Osteocyte (in vitro differentiated cells): ENCODE data around the gene ZFYVE19. TPM values are rescaled to one million over a fixed set of nuclear protein-coding genes. Genes with fewer than 3 reads are reported as not detected.

ENCODE experiments used
- DNase-seq: peaks from one replicate; pipeline ENCODE4 v3.0.0; 2021; ENCODE audit warnings: mixed read lengths; ENCODE audit not compliant: unreplicated experiment; ENCODE audit errors: extremely low spot score
- H3K27ac Mint-ChIP-seq: one replicate; pipeline ENCODE4 v1.8.0; 2021; ENCODE audit warnings: mild to moderate bottlenecking, mixed read lengths; ENCODE audit not compliant: unreplicated experiment
- H3K27me3 Mint-ChIP-seq: one replicate; pipeline ENCODE4 v1.8.0; 2021; ENCODE audit warnings: mixed read lengths; ENCODE audit not compliant: unreplicated experiment
- H3K36me3 Mint-ChIP-seq: one replicate; pipeline ENCODE4 v1.8.0; 2021; ENCODE audit warnings: mixed read lengths; ENCODE audit not compliant: unreplicated experiment
- H3K4me1 Mint-ChIP-seq: one replicate; pipeline ENCODE4 v1.8.0; 2021; ENCODE audit warnings: mixed read lengths; ENCODE audit not compliant: unreplicated experiment
- H3K4me3 Mint-ChIP-seq: one replicate; pipeline ENCODE4 v1.8.0; 2021; ENCODE audit warnings: mild to moderate bottlenecking, moderate library complexity, mixed read lengths; ENCODE audit not compliant: unreplicated experiment
- H3K9me3 Mint-ChIP-seq: one replicate; pipeline ENCODE4 v1.8.0; 2021; ENCODE audit warnings: mixed read lengths; ENCODE audit not compliant: unreplicated experiment
- total RNA-seq: library from RNA; stranded (reverse); gene quantifications from 2 replicates; pipeline ENCODE4 v1.2.1, GENCODE V29; 2021
- TF ChIP-seq, protein P1 (sequence below): fragments of 200-600 bp; sonication (generic); IDR thresholded peaks from 2 replicates; pipeline ENCODE4 v1.5.0; 2021; ENCODE audit warnings: antibody characterized with exemption, mild to moderate bottlenecking, moderate library complexity

Gene ZFYVE19
- total RNA-seq, 1 donor from 2014 or later = 21.1 TPM

DNA sequence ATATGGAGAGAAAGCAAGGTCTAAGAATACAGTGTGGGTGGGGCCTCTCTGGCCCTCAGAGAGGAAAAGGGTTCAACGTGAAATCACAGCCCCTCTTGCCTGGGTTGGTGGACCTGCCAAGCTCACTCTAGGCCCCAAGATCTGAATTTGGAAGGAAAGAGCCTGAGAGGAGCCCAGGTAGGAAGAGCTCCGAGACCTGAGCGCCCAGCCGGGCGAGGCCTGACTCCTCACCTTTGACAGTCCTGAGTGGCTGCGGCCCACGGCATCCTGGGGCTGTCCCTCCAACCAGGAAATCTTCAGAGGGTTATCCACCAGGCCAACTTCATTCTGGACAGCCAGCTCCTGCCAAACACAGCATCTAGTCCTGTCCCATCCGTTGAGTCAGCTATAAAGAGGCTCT lies 33.4 kb upstream of the ZFYVE19 start:
- no peak for DNase-seq
- Mint-ChIP-seq H3K27ac (no peak overlapping the region), H3K36me3 (peaks cover 26% of the 10 kb centered on the region), H3K4me1 (peaks cover 32% of the 10 kb centered on the region), H3K4me3 (no peak overlapping the region), H3K27me3 (no peaks in the 10 kb centered on the region), H3K9me3 (no peaks in the 10 kb centered on the region)
- TF ChIP-seq, protein P1, sequence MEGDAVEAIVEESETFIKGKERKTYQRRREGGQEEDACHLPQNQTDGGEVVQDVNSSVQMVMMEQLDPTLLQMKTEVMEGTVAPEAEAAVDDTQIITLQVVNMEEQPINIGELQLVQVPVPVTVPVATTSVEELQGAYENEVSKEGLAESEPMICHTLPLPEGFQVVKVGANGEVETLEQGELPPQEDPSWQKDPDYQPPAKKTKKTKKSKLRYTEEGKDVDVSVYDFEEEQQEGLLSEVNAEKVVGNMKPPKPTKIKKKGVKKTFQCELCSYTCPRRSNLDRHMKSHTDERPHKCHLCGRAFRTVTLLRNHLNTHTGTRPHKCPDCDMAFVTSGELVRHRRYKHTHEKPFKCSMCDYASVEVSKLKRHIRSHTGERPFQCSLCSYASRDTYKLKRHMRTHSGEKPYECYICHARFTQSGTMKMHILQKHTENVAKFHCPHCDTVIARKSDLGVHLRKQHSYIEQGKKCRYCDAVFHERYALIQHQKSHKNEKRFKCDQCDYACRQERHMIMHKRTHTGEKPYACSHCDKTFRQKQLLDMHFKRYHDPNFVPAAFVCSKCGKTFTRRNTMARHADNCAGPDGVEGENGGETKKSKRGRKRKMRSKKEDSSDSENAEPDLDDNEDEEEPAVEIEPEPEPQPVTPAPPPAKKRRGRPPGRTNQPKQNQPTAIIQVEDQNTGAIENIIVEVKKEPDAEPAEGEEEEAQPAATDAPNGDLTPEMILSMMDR = no peak

DNA sequence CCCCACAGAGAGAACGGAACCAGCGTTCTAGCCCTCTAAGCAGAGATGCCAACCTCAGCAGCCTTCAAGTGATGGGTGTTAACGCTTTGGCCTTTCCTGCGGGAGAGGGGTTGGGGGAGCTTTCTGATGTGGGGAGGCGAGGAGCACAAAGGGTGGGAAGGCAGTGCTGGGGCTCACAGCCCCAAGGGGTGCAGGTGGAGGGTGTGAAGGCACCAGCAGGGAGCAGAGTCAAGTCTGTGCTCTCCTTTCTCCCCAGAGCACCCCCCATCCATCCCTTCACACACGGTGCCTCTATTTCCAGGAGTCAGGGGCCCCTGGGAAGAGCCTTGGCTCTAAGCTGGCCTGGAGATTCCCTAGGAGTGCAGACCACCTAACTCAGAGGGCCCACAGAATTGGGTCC lies 33.0 kb upstream of the ZFYVE19 start:
- Mint-ChIP-seq H3K36me3 (peaks cover 26% of the 10 kb centered on the region), H3K4me3 (no peak overlapping the region), H3K9me3 (no peaks in the 10 kb centered on the region), H3K27ac (no peak overlapping the region), H3K27me3 (no peaks in the 10 kb centered on the region), H3K4me1 (peaks cover 29% of the 10 kb centered on the region)
- TF ChIP-seq, protein P1 = no peak
- no peak for DNase-seq

DNA sequence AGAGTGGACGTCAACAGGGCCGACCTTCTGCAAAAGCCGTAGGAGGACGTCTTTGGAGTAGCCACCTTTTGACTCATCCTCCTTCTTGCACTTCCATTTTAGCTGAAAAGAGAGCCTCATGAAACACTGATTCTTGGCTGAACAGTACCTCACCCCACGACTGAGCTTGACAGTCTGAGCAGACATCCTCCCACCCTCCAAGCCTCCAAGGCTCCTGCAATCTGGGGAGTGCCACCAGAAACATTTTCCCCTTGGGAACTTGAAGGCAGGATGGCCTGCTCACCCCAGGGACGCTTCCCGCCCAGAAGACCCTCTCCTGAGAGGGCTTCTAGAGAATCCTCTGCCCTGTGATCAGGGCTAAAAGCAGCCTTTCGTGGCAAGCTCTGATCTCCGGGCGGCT lies 31.9 kb upstream of the ZFYVE19 start:
- DNase-seq = no peak
- Mint-ChIP-seq H3K9me3 (no peaks in the 10 kb centered on the region), H3K27ac (no peak overlapping the region), H3K4me3 (no peak overlapping the region), H3K36me3 (peaks cover 33% of the 10 kb centered on the region), H3K4me1 (peaks cover 20% of the 10 kb centered on the region), H3K27me3 (no peaks in the 10 kb centered on the region)
- TF ChIP-seq, protein P1 = no peak

DNA sequence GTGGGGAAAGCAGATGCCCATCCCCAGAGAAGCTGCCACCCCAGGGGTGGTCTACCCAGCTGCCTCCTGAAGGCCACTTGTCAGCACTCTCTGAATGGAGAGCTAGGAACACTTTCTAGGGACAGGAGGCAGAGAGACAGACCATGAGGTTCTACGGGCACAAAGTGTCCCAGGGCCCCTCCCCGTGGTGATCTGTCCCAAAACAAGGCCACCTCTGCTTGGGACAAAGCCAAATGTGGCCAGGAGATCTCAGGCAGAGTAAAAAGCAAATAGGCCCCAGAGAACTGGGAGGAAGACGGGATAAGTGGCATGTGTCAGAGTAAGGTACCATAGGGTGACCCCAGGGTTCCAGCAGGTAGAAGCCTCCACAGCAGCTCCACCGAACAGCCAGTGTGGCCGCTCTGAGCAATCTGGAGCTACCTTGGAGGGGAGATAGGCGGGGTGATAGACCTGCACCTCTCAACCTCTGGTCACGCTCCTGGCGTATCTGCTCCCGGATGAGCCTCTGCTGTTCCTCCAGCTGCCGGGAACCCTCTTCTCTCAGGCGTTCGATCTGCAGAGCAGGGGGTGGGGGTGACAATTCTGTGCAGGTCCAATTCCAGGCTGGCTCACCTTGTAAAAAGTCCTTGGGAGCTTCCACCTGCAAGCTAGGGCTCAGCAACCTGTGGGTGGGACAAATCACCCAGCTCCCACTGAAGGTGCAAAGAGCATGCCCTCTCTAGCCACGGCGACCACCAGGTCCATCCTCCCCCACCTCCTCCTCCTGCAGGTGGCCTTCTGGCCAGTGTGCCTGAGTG lies 31.0 kb upstream of the ZFYVE19 start:
- no peak overlapping the region for H3K4me3 Mint-ChIP-seq
- H3K4me1 Mint-ChIP-seq = peaks cover 14% of the 10 kb centered on the region
- no peaks in the 10 kb centered on the region for H3K9me3 Mint-ChIP-seq
- no peaks in the 10 kb centered on the region for H3K27me3 Mint-ChIP-seq
- no peak for DNase-seq
- peaks cover 35% of the 10 kb centered on the region for H3K36me3 Mint-ChIP-seq
- H3K27ac Mint-ChIP-seq = no peak overlapping the region
- TF ChIP-seq, protein P1 = no peak

DNA sequence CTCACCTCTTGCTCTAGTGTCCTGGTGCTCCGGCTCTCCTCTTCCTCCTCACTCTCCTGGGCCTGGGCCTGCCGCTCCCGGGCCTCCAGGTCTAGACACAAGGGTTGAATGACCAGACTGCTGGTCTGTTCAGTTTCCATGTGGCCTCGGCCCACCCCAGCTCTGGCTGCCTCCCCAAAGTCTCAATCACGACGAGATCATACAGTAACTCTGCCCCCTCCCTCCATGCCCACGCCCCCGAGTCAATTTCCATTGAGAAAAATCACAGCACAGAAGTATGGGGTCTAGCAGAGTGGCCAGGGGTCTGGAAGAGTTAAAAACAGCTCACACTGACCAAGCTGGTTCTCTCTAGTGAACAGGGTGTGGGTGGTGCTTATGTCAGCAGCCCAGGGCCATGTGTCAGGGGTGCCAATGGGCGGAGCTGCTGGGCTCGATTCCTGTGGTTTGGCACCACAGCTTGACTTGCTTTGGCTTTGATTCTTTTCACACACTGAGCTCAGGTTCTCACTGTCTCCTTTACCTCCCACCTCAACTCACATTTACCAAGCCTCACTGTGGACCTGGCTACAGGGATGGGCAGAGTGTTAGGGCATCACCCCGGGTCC lies 30.2 kb upstream of the ZFYVE19 start:
- no peaks in the 10 kb centered on the region for H3K9me3 Mint-ChIP-seq
- peaks cover 14% of the 10 kb centered on the region for H3K4me1 Mint-ChIP-seq
- H3K36me3 Mint-ChIP-seq = peaks cover 29% of the 10 kb centered on the region
- TF ChIP-seq, protein P1 = no peak
- no peaks in the 10 kb centered on the region for H3K27me3 Mint-ChIP-seq
- peak overlapping the region; percentile 88 for H3K27ac Mint-ChIP-seq
- DNase-seq = no peak
- no peak overlapping the region for H3K4me3 Mint-ChIP-seq
